Trophoblast cell (in vitro differentiated cells and primary cell): ENCODE measurements around the gene ULBP2.

Source experiments
- DNase-seq, 2 donors: peaks; one replicate each; pipeline ENCODE4 v3.0.0-alpha.2; 2016
- H2AFZ ChIP-seq: 2 replicates; pipeline ENCODE4 v1.6.1; 2013; ENCODE audit warnings: low read length, moderate library complexity, mild to moderate bottlenecking; ENCODE audit not compliant: insufficient read depth, poor library complexity
- H2AK5ac ChIP-seq: 2 replicates; pipeline ENCODE4 v1.6.1; 2013; ENCODE audit warnings: mild to moderate bottlenecking, low read length
- H2BK120ac ChIP-seq: 2 replicates; pipeline ENCODE4 v1.6.1; 2013; ENCODE audit warnings: low read length, mild to moderate bottlenecking, moderate library complexity; ENCODE audit not compliant: insufficient read depth, poor library complexity
- H2BK12ac ChIP-seq: 2 replicates; pipeline ENCODE4 v1.6.1; 2013; ENCODE audit warnings: mild to moderate bottlenecking, low read length, moderate library complexity
- H2BK5ac ChIP-seq: 2 replicates; pipeline ENCODE4 v1.6.1; 2013; ENCODE audit warnings: low read length, low read depth, moderate library complexity, mild to moderate bottlenecking; ENCODE audit not compliant: poor library complexity
- H3K14ac ChIP-seq: 2 replicates; pipeline ENCODE4 v1.6.1; 2013; ENCODE audit warnings: mild to moderate bottlenecking, low read length
- H3K18ac ChIP-seq: 2 replicates; pipeline ENCODE4 v1.6.1; 2013; ENCODE audit warnings: mild to moderate bottlenecking, low read length
- H3K23ac ChIP-seq: 2 replicates; pipeline ENCODE4 v1.6.1; 2013; ENCODE audit warnings: low read length
- H3K27ac ChIP-seq: 2 replicates; pipeline ENCODE4 v1.5.1; 2013; ENCODE audit warnings: low read depth, mild to moderate bottlenecking, inconsistent platforms, low read length, moderate library complexity
- H3K27me3 ChIP-seq: 2 replicates; pipeline ENCODE4 v1.6.1; 2013; ENCODE audit warnings: inconsistent platforms, mild to moderate bottlenecking, low read length, moderate library complexity; ENCODE audit not compliant: insufficient read depth
- H3K36me3 ChIP-seq, 2 experiments: 1 replicate in 1 of 2; 2 replicates in 1 of 2; pipeline ENCODE4 v1.6.1; 2013; ENCODE audit warnings: low read length in 2 of 2, mild to moderate bottlenecking in 2 of 2, moderate library complexity in 1 of 2; ENCODE audit not compliant: insufficient read depth in 2 of 2, control insufficient read depth in 1 of 2
- H3K4ac ChIP-seq: 2 replicates; pipeline ENCODE4 v1.6.1; 2013; ENCODE audit warnings: low read depth, mild to moderate bottlenecking, low read length, moderate library complexity
- H3K4me1 ChIP-seq, 2 experiments: 1 replicate in 1 of 2; 2 replicates in 1 of 2; pipeline ENCODE4 v1.6.1; 2013; ENCODE audit warnings: low read length in 2 of 2, mild to moderate bottlenecking in 2 of 2, moderate library complexity in 1 of 2; ENCODE audit not compliant: insufficient read depth in 2 of 2, control insufficient read depth in 1 of 2
- H3K4me2 ChIP-seq: 2 replicates; pipeline ENCODE4 v1.6.1; 2013; ENCODE audit warnings: inconsistent platforms, mild to moderate bottlenecking, low read length, moderate library complexity
- H3K4me3 ChIP-seq: 2 replicates; pipeline ENCODE4 v1.5.1; 2013; ENCODE audit warnings: mild to moderate bottlenecking, low read depth, low read length, inconsistent platforms
- H3K79me1 ChIP-seq: one replicate; pipeline ENCODE4 v1.6.1; 2013; ENCODE audit warnings: low read length
- H3K79me2 ChIP-seq: 2 replicates; pipeline ENCODE4 v1.6.1; 2013; ENCODE audit warnings: low read length, mild to moderate bottlenecking; ENCODE audit not compliant: control insufficient read depth, insufficient read depth, poor library complexity
- H3K9ac ChIP-seq: 2 replicates; pipeline ENCODE4 v1.6.1; 2013; ENCODE audit warnings: mild to moderate bottlenecking, low read length
- H3K9me3 ChIP-seq: 2 replicates; pipeline ENCODE4 v1.6.1; 2013; ENCODE audit warnings: low read depth, mild to moderate bottlenecking, control low read depth, inconsistent platforms, low read length; ENCODE audit not compliant: insufficient read depth
- H4K12ac ChIP-seq: 2 replicates; pipeline ENCODE4 v1.6.1; 2013; ENCODE audit warnings: low read depth, mild to moderate bottlenecking, low read length, moderate library complexity
- H4K8ac ChIP-seq: 2 replicates; pipeline ENCODE4 v1.6.1; 2013; ENCODE audit warnings: low read depth, mild to moderate bottlenecking, low read length, moderate library complexity
- H4K91ac ChIP-seq: one replicate; pipeline ENCODE4 v1.6.1; 2013; ENCODE audit warnings: low read depth, mild to moderate bottlenecking, low read length, moderate library complexity
- WGBS: extraction: QIAGEN DNeasy Blood & Tissue Kit; methylation state at CpG from one replicate; pipeline ENCODE4 v1.1.7; 2013; ENCODE audit warnings: missing lambda C conversion rate; ENCODE audit not compliant: insufficient read length, insufficient coverage; ENCODE audit errors: extremely low coverage; 5-methylcytosine and 5-hydroxymethylcytosine counted together

The ULBP2 gene

DNA sequence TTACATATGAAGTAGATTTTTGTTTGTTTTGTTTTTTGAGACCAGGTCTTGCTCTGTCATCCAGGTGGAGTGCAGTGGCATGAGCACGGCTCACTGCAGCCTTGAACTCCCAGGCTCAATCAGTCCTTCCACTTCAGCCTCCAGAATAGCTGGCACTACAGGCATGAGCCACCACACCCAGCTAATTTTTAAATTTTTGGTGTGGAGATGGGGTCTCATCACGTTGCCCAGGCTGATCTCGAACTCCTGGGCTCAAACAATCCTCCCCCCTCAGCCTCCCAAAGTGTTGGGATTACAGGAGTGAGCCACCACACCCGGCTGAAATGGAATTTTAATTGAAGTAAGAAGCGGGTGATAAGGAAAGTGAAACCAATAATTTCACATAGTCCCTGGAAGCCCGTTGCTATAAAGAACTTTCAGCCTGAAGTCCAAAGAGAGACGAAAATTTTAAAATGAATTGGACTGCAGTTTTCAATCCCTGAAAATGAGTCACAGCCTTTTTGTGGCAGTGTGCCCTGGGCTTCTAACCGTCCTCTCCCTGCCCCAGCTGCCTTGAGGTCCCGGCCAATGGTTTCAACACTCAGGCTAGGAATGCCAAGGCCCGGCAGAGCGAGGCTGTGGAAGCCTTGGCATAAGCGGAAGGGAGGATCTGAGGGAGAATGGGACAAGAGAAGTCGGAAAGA, 44.7 kb upstream of the ULBP2 start:
- no peak overlapping the region for H3K9ac ChIP-seq
- WGBS: no CpG with 5 or more reads among the region's 13 CpGs
- no peaks in the 10 kb centered on the region for H3K27me3 ChIP-seq
- no peak overlapping the region for H2BK12ac ChIP-seq
- H3K14ac ChIP-seq: no peak overlapping the region
- no peaks in the 10 kb centered on the region for H3K79me2 ChIP-seq
- H2BK5ac ChIP-seq: no peak overlapping the region
- H2AFZ ChIP-seq: no peak overlapping the region
- H2AK5ac ChIP-seq: no peak overlapping the region
- no peak overlapping the region for H2BK120ac ChIP-seq
- DNase-seq: peak in 1 of 2 donors; percentile 22
- H3K4me2 ChIP-seq: no peak overlapping the region
- no peaks in the 10 kb centered on the region for H3K4me1 ChIP-seq
- H3K79me1 ChIP-seq: no peaks in the 10 kb centered on the region
- peaks cover 2% of the 10 kb centered on the region for H3K9me3 ChIP-seq
- no peak overlapping the region for H3K27ac ChIP-seq
- H3K18ac ChIP-seq: no peak overlapping the region
- no peak overlapping the region for H3K4ac ChIP-seq
- H4K12ac ChIP-seq: no peak overlapping the region
- no peak overlapping the region for H3K4me3 ChIP-seq
- H3K23ac ChIP-seq: no peak overlapping the region
- H3K36me3 ChIP-seq: no peaks in the 10 kb centered on the region
- no peak overlapping the region for H4K8ac ChIP-seq
- no peak overlapping the region for H4K91ac ChIP-seq

DNA sequence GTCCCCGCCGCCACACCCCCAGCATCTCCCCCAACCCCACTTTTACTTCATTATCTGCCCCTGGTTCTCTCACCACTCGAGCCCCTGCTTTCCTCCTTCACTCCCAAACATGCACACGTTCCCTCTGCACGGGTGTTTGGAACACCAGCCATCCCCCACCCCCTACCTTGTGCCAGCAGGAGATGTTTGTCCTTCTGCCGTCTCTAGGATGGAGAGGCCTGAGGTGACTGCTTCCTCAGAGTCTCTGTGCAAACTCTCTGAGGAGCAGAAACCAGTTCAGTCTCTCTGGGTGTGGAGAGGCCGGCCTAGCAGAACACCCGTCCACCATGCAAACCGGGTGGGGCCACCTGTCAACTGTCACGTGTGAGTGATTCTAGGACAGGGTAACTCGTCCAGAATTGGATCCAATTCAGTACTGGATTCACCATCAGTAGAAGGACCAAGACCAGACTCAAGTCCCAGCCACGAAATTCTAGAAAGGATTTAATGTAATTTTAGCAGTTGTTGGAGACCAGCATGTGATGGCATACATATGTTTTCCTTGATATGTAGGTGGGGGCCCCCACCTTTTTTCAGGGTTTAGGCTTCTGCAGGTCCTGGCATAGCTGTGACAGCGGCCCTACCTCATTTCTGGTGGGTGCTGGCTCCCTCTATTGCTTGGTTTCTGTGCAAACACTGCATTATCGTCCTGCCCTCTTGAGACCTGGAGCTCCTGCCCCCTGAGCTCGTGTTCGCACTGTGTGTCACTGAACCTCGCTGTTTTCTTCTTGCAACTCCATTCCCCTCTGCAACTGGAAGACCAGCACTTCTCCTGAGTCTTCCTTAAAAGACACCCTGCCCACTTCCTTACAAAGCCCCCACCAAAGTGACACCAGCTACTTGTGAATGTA, 43.7 kb upstream of the ULBP2 start, which contains the start of gene RAET1E:
Gene RAET1E, minus strand, starts transcription at position 259 of the 890 bp plus-strand sequence. CDS start 7,212 bp downstream, outside the sequence.
- Histone ChIP-seq H3K9me3 (peaks cover 2% of the 10 kb centered on the region), H2AFZ (no peak within 1 kb of the TSS), H3K9ac (no peak within 1 kb of the TSS), H2BK120ac (no peak within 1 kb of the TSS), H4K12ac (no peak within 1 kb of the TSS), H4K8ac (no peak within 1 kb of the TSS), H2BK5ac (no peak within 1 kb of the TSS), H3K27me3 (no peaks in the 10 kb centered on the region), H3K4me2 (no peak within 1 kb of the TSS), H3K4ac (no peak within 1 kb of the TSS), H3K36me3 (no peaks in the 10 kb centered on the region), H3K18ac (no peak within 1 kb of the TSS), H4K91ac (no peak within 1 kb of the TSS), H3K23ac (no peak within 1 kb of the TSS), H2AK5ac (no peak within 1 kb of the TSS), H3K79me1 (no peaks in the 10 kb centered on the region), H3K4me1 (no peaks in the 10 kb centered on the region), H3K4me3 (no peak within 1 kb of the TSS), H2BK12ac (no peak within 1 kb of the TSS), H3K79me2 (no peaks in the 10 kb centered on the region), H3K27ac (no peak within 1 kb of the TSS), H3K14ac (no peak within 1 kb of the TSS)
- WGBS: no CpG with 5 or more reads among the region's 17 CpGs
- DNase-seq: no peak

DNA sequence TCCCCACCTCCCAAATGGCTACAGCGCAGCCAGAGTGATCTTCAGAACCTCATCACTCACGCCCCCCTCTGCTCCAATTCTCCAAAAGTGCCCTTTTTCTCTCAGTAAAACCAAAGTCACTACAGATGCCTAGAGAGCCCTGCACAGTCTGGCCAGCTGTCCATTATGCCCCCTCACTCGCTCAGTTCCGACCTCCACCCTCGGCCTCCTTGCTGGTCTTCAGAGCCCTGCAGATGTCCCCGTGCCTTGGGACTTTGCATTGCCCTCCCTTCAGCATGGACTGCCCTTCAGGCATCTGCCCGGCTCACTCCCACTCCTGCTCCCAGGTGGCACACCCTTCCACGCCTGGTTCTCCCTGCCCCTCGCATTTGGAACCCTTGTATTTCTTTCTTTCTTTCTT, 42.8 kb upstream of the ULBP2 start:
- Histone ChIP-seq H3K4me1 (no peaks in the 10 kb centered on the region), H2AK5ac (no peak overlapping the region), H4K8ac (no peak overlapping the region), H3K4me2 (no peak overlapping the region), H3K4ac (no peak overlapping the region), H4K12ac (no peak overlapping the region), H3K36me3 (no peaks in the 10 kb centered on the region), H3K9me3 (peaks cover 2% of the 10 kb centered on the region), H3K4me3 (no peak overlapping the region), H2BK5ac (no peak overlapping the region), H2AFZ (no peak overlapping the region), H3K23ac (no peak overlapping the region), H3K79me1 (no peaks in the 10 kb centered on the region), H3K18ac (no peak overlapping the region), H2BK120ac (no peak overlapping the region), H4K91ac (no peak overlapping the region), H3K14ac (no peak overlapping the region), H3K79me2 (no peaks in the 10 kb centered on the region), H3K9ac (no peak overlapping the region), H3K27me3 (no peaks in the 10 kb centered on the region), H3K27ac (no peak overlapping the region), H2BK12ac (no peak overlapping the region)
- DNase-seq: no peak
- WGBS: no CpG with 5 or more reads among the region's 9 CpGs

DNA sequence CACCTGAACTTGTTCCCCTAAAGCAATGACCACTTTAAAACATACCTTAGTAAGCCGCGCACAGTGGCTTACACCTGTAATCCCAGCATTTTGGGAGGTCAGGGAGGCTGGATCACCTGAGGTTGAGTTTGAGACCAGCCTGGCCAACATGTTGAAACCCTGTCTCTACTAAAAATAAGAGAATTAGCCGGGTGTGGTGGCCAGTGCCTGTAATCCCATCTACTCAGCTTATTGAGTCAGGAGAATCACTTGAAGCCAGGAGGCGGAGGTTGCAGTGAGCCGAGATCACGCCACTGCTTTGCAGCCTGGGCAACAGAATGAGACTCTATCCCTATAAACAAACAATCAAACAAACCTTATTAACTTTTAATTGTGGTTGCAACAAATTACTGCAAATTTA, 42.3 kb upstream of the ULBP2 start:
- Histone ChIP-seq H2BK120ac (no peak overlapping the region), H3K27me3 (no peaks in the 10 kb centered on the region), H3K4me3 (no peak overlapping the region), H3K9ac (no peak overlapping the region), H2BK5ac (no peak overlapping the region), H4K12ac (no peak overlapping the region), H2BK12ac (no peak overlapping the region), H3K23ac (no peak overlapping the region), H3K36me3 (no peaks in the 10 kb centered on the region), H4K91ac (no peak overlapping the region), H3K4ac (no peak overlapping the region), H3K14ac (no peak overlapping the region), H3K27ac (no peak overlapping the region), H3K79me2 (no peaks in the 10 kb centered on the region), H3K79me1 (no peaks in the 10 kb centered on the region), H3K9me3 (peaks cover 2% of the 10 kb centered on the region), H3K4me1 (no peaks in the 10 kb centered on the region), H4K8ac (no peak overlapping the region), H2AK5ac (no peak overlapping the region), H3K18ac (no peak overlapping the region), H3K4me2 (no peak overlapping the region), H2AFZ (no peak overlapping the region)
- DNase-seq: no peak
- WGBS: no CpG with 5 or more reads among the region's 6 CpGs
